ENCODE data around the gene SLC39A8.

- TF ChIP-seq CTCF (IDR thresholded peaks at IDR 0.05) (no peak), POLR2A (IDR thresholded peaks at IDR 0.05) (no peak)
These were observed 127.9 kb downstream of the SLC39A8 start for GRCh38 chr4:102217345-102217744.
